Ammon's horn (tissue), 1 donor: ENCODE measurements around the gene SLC25A41.

Source experiments
- DNase-seq: peaks from one replicate; pipeline ENCODE4 v3.0.0-alpha.2; 2016; ENCODE audit warnings: low spot score

Gene SLC25A41

DNA sequence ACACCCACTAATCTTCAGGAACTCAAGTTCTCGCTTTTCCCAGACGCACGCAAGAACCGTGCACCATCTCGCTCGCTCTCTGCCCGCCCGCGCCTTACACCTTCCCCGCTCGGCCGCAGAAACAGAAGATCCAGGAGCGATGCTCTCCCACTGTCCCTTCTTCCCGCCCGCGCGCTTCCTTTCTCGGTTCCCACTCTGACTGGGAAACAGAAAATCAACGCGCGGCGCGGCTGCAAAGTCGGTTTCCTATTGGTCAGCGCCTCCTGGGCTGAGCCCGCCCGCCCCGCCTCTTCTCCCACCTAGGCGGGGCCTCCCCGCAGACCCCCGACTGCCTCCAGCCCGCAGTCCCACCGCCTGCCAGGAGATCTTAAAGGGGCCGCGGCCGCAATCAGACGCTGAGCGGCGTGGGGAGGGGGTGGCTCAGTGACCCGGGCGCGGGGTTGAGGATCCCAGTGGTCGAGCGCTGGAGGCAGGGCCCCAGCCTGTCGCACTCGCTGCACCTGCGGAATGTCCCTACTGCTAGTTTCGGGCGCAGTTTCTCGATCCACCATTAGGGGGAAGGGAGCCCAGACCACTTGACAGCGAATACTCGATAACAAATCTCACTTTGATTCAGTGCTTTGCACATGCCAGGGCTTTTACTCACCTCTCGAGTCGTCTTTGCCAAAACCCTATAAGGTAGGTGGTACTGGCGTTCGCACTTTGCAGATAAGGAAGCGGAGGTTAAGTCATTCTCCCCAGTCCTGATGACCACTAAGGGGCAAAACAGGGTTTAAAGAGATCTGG is 26.7 kb upstream of the SLC25A41 start:
- peak; percentile 98 for DNase-seq

DNA sequence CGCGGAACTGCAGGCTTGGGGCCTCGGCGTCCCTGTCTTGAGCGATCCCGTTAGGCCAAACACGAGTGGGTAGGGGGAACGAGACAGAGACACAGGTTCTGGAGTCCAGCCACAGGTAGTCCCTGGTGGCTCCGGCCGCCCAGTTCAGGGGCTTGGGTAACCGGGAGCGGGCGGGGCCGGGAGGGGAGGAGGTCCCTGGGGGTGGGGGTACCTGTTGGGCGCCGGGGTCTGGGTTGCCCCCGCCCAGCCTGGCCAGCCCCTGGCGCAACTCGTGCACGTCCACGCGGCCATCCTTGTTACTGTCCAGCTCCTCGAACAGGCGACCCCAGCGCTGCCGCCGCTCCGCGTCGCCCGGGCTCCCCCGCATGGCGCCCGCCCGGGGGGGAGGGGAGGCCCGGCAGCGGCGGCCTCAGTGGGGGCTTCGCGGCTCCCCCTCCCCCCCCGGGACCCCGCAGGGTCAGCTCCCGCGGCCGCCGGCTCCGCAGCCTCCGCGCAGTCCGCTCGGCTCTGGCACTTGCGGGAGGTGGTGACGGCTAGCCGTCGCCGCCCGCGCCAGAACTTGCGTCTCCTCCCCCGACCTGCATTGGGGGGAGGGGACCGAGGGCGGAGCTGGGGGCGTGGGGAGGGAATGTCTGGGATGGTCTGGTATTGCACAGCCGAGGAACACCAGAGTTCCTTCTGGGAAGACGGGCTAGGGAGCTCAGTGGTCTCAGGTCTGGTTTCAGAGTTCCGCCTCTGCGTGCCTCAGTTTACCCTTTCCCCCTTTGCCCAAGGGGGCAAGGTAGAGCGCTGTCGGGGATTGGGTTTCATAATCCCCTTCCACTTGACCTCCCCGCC is 25.9 kb upstream of the SLC25A41 start, which contains the start of gene SLC25A23:
TSS of gene SLC25A23 (minus strand) at position 531 of the 837 bp plus-strand sequence. CDS start at position 367, 164 bp downstream.
- peak; percentile 84 for DNase-seq

DNA sequence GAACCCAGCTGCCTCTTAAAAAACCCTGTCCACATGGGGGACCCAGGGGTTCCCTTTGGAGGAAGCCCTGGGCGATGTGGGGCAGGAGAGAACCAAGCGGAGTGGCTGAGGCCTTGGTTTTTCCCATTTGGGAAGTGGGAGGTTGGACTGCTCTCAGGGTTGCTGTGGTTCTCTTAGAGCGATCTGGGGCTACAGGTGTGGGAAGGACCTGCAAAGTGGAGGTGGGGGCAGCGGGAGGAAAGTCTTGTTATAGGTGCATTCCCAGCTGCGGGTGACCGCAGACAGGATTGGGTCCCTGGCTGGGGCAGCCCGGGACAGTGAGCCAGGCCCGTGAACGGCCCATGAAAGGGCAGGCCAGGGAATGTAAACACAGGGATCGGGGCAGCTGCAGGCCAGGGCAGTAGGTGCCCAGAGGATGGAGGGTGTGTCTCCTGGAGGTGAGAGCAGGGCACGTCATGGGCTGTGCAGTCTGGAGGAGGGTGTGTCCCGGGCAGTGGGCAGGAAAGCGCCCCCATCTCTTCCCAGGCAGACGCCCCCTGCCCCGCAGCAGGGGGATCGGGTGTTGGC is 25.2 kb upstream of the SLC25A41 start:
- DNase-seq: no peak

DNA sequence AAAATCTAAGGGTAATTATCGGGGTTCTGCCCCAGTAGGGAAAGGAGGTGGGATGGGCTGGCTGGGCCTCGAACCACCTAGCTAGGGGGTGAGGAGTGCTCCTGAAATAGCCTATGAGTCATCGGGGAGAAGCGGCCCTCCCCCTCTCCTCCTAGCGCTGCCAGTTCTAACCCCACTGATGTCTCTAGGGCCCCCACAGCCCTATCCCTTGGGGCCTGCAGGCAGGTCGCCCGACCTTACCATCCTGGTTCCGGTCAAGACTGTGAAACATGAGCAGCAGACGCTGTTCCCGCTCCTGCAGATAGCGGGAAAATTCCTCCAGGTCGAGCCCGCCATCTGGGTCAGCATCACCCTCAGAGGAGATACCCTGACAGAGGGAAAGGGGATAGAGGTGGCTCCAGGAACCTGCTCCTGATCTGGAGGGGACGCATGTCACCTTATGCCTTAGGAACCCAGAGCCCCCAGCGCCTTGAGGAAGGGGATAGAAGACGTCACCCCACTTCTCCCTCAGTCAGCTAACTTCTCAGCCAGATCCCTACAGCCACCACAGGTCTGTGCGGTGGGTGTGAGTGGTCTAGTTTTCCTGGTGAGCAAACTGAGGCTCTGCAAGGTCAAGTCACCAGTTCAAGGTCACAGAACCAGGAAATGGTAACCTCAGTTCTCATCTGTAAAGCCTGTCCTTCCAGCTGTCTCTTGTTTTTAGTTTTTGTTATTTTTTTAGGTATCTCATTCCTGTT is 24.6 kb upstream of the SLC25A41 start:
- DNase-seq: peak; percentile 36

DNA sequence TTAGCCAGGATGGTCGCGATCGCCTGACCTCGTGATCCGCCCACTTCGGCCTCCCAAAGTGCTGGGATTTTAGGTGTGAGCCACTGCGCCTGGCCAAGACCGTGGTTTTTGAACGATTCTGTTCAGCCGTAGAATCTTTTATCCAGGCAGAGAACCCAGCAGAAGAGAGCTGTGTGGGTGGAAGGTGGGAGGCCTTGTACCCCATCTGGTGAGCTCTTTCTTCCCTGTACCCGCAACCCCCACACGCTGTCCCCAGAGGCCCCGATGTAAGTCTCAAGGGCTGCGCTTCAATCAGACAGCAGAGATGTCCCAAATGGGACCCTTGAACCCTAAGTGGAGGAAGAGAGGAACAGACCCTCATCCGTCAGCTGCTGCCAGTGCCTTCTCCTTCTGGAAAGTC is 22.4 kb upstream of the SLC25A41 start:
- peak; percentile 43 for DNase-seq

DNA sequence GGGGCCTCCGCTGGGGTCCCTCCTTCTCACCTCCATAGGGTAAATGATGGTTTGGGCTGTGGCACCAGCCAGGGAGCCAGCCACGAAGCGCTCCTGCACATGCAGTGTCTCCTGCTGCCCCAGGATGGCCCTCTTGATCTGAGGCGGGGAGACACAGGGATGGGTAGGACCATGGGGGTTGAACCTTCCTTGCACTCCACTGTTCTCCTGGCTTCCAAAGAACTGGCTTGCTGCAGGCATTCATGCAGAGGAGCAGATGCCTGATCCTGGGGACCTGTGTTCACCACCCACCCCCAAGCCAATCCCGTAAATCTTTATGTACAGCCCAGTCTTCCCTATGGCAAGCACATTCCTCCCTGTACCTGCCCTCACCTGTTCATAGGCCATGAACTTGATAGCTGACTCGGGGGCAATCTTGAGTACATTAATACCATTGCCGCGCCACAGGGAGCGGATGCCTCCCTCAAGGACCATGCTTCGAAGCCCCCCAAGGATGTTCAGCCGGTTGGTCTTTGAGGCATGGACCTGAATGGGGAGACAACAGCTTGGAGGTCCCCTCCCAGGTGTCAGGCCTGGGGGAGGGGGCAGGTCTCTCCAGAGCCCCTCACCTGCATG is 20.5 kb upstream of the SLC25A41 start:
- no peak for DNase-seq

DNA sequence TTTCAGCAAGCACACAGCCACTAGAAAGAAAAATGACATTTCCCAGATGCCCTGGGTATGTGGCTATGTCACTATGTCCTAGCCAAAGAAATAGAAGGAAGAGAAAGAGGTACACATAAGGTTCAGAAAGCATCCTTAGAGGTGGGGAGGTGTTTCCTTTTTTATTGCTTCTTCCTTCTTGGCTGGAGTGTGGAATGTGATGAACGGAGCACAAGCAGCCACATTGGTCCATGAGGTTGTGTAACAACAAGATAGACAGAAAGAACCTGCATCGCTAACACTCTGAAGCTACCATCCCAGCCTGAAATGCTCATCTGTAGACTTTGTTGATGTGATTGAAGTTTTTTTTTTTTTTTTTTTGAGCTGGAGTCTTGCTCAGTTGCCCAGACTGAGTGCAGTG is 19.3 kb upstream of the SLC25A41 start:
- DNase-seq: no peak

DNA sequence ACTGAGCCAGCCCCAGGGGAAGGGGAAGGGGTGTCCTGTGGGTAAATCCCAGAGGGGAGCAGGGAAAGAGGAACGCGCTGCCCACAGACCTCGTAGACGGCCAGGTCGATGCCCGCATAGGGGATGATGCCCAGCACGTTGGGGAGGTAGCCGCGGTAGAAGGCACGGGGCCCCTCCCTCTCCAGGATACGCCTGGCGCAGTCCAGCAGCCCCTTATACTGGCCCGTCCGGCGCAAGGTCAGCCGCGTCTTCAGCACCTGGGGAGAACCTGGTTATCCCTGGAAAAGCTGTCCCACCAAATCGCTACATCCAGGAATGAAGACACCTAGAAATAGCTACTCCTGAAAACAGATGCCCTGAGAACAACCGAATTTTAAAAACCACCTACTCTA is 18.7 kb upstream of the SLC25A41 start:
- DNase-seq: no peak

- no peak for DNase-seq
These were observed 18.1 kb upstream of the SLC25A41 start for GRCh38 chr19:6451583-6452222.

DNA sequence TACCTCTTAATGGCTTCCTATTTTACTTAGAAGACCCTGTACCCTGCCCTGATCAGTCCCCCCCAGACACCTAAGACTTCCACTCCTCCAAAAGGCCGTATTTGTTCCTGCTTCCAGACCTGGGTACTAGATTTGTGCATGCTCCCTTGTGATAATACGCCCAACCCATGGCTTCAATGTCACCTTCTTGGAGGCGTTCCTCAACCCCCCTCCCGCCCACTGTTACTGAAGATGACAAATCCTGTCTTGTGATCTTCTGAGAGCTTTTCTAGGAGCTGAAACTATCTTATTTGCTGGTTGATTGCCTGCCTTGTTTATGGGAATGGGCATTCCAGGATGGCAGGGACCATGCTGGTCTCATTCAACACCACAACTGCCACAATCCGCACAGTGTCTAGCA is 16.6 kb upstream of the SLC25A41 start:
- no peak for DNase-seq

DNA sequence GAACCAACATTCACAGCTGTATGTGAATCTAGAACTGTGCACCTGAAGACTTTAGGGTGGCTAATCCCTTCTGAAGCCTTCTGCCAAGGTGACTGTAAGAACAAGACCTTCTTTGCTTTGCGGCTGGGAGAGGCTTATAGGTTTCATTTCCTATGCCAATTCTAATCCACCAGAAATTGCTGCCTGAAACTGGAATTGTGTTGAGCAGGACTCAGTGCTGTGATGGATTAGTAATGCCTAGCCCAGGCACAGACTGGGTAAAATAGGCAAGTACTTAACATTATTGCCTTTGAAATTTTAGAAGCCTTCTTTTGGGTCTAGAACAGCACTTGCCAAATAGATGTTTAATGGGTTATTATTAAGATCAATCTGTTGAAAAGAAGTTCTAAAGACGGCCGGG is 14.5 kb upstream of the SLC25A41 start:
- no peak for DNase-seq

DNA sequence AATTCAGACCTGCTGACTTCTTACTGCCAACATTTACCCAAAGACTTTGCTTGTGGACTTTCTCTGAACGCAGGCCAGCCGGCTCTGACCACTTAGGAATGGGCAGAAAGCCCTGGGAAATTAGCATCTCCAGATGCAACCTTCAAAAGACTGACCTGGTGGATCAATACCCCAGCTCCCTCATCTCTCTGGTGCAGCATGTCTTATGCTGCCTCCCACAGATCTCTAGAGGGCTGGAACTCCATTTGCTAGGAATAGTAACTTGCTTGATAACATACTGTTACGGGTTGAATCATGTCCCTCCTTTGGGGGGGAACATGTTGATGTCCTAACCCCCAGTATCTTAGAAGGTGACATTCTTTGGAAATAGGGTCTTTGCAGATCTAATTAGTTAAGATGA is 12.9 kb upstream of the SLC25A41 start:
- DNase-seq: no peak

DNA sequence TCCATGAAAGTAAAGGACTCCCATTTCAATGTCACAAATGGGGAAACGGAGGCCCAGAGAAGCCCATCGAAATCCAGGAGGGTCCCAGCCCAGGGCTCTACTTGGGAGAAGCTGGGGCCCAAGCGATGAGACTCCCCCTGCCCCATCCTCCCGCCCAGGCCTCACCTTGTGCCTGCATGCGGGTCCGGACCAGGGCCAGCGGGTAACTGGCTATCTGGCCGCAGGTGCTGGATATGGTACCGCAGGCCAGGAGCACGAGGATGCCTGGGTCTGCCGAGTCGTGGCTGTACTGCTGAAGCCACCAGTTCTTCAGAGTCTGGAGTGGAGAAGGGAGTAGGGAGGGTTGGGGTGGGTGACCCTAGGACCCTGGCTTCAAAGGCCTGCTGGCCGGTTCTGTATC is 10.4 kb upstream of the SLC25A41 start:
- DNase-seq: no peak

DNA sequence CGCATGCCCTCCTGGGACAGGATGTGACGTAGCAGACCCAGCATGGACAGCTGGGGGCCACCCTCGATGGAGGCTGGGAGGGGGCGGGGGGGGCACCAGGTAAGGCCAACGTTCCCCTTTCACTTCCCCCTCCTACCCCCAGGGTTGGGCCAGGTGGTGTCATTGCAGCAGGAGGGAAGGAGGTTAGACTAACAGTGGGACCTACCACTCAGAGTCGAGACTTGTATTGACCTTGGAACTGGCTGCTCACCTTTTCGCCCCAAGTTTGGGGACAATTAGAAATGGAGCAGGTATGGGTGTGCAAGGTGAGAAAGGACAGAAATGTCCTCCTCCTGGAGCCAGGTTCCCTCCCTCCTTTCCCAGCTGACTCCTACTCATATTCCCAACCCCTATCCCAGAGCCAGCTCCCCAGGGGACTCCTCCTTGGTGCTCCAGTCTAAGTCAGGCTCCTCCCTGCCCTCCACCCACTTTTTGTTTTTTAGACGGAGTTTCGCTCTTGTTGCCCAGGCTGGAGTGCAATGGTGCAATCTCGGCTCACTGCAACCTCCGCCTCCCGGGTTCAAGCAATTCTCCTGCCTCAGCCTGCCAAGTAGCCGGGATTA is 8.6 kb upstream of the SLC25A41 start:
- no peak for DNase-seq

- DNase-seq: no peak
These were observed 7.3 kb upstream of the SLC25A41 start for GRCh38 chr19:6440905-6441304.

DNA sequence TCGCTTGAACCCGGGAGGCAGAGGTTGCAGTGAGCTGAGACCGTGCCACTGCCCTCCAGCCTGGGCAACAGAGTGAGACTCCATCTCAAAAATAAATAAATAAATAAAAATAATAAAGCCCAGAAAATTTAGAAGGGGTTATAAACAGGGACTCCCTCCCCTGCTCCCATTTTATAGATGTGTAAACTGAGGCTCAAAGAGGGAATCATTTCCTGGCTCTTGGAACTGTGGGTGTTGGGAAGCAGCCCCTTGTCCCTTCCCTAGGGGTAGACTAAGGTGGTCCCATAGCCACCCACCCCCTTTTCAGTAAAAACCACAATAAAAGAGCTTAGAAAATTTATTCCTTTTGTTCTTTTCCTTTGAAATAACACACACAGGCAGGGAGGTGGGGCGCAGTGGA is 6.2 kb upstream of the SLC25A41 start:
- DNase-seq: no peak

DNA sequence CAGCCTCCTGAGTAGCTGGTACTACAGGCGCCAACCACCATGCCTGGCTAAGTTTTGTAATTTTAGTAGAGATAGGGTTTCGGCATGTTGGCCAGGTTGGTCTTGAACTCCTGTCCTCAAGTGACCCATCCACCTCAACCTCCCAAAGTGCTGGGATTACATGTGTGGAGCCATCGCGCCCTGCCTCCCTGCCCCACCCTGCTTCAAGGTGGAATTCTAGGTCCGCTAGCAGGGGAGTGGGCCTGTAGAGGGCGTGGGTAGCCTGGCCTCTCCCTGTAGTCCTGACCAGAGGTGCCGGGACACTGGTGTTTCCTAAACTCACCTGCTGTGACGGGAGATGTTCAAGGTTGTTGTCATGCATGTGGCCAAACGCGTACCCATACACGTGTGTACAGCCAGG is 398 bp downstream of the SLC25A41 start:
- no peak for DNase-seq

GRCh38 chr19:6431891-6432290 is 1.7 kb downstream of the SLC25A41 start:
- DNase-seq: no peak

DNA sequence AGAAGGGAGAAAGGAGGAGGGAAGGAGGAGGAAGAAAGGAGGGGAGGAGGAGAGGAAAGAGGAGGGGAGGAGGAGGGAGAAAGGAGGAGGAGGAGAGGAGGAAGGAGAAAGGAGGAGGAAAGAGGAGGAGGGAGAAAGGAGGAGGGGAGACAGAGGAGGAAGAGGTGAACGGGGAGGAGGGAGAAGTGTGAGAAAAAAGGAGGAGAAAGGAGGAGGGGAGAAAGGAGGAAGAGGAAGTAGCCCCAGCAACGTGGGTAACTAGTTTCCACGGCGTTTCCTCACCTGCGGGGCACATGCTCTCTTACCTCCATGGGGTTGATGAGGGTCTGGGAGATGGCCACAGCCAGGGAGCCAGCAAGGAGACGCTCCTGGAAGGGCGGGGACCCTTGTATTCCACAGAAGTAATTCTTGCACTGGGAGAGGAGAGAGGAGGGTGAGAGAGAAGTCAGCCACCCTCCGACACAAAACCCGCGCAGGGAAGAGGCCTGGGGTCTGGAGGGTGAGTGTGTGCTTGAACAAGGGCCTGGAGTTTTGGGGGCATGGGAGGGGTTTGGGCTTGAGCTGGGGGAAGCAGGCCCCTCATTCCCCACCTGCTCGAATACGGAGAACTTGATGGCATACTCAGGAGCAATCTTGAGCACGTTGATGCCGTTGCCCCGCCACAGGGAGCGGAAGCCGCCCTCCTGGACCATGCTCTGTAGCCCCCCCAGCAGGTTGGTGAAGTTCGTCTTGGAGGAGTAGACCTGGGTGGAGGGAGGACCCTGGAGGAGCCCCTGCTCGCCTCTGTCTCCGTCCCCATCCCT is 3.9 kb downstream of the SLC25A41 start:
- DNase-seq: no peak
